Endothelial cell (in vitro differentiated cells): ENCODE measurements around the gene TPM4. TPM values are rescaled to one million over a fixed set of nuclear protein-coding genes. Genes with fewer than 3 reads are reported as not detected.
A peak's percentile ranks its signal among the peaks of the same experiment; 100 is the strongest.
"Not testable (repeated sequence)": the region's sequence is repeated elsewhere in the genome, so short reads cannot be mapped to it uniquely, and the experiment has no call there.

Experiments used
- DNase-seq: peaks from one replicate; pipeline ENCODE4 v3.0.0; 2021; ENCODE audit warnings: low spot score
- H3K27ac Mint-ChIP-seq: one replicate; pipeline ENCODE4 v1.8.0; 2021; ENCODE audit warnings: mixed read lengths, inconsistent platforms; ENCODE audit not compliant: unreplicated experiment
- H3K27me3 Mint-ChIP-seq: one replicate; pipeline ENCODE4 v1.8.0; 2021; ENCODE audit warnings: mild to moderate bottlenecking, moderate library complexity, mixed read lengths, inconsistent platforms; ENCODE audit not compliant: unreplicated experiment
- H3K36me3 Mint-ChIP-seq: one replicate; pipeline ENCODE4 v1.8.0; 2021; ENCODE audit warnings: mild to moderate bottlenecking, low read depth, mixed read lengths, inconsistent platforms; ENCODE audit not compliant: unreplicated experiment
- H3K4me1 Mint-ChIP-seq: one replicate; pipeline ENCODE4 v1.8.0; 2021; ENCODE audit warnings: mild to moderate bottlenecking, mixed read lengths, inconsistent platforms; ENCODE audit not compliant: unreplicated experiment
- H3K4me3 Mint-ChIP-seq: one replicate; pipeline ENCODE4 v1.8.0; 2021; ENCODE audit warnings: mild to moderate bottlenecking, mixed read lengths, inconsistent platforms; ENCODE audit not compliant: unreplicated experiment
- H3K9me3 Mint-ChIP-seq: one replicate; pipeline ENCODE4 v1.8.0; 2021; ENCODE audit warnings: mixed read lengths, inconsistent platforms; ENCODE audit not compliant: unreplicated experiment
- total RNA-seq: library from RNA; stranded (reverse); fragmentation: NEBNext Ultra II Directional; extraction: Animal tissue kit (Norgen Biotek cat#: 25700); gene quantifications from one replicate; pipeline ENCODE4 v1.2.1, GENCODE V29; 2021; ENCODE audit not compliant: unreplicated experiment
- TF ChIP-seq, protein P1 (sequence below): fragments of 200-600 bp; sonication (generic); IDR thresholded peaks from one replicate; pipeline ENCODE4 v1.5.0; 2021; ENCODE audit warnings: antibody characterized with exemption; ENCODE audit not compliant: unreplicated experiment

Gene TPM4
- total RNA-seq, 1 donor from 2014 or later = 644 TPM

DNA sequence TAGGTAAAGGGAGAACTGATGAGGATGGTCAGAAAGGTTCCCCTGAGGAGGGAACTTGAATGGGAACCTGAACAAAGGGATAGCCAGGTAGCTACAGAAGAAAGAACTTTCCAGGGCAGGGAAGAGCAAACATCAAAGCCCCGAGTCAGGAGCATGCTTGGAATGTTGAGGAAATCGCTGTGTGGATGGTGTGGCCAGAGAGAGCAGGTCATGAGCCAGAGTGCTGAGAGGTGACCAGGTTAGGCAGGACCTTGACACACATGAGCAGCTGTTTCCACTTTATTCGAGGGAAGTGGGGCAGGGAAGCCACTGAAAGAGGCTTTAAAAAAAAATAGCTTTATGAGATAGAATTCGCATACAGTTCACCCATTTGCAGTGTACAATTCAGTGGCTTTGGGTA is 39.8 kb downstream of the TPM4 start:
- no peak for DNase-seq
- Mint-ChIP-seq H3K27me3 (peaks cover 7% of the 10 kb centered on the region), H3K4me3 (peak overlapping the region; percentile 17), H3K27ac (no peak overlapping the region), H3K9me3 (no peaks in the 10 kb centered on the region), H3K36me3 (peaks cover 16% of the 10 kb centered on the region), H3K4me1 (peaks cover 20% of the 10 kb centered on the region)
- TF ChIP-seq, protein P1, sequence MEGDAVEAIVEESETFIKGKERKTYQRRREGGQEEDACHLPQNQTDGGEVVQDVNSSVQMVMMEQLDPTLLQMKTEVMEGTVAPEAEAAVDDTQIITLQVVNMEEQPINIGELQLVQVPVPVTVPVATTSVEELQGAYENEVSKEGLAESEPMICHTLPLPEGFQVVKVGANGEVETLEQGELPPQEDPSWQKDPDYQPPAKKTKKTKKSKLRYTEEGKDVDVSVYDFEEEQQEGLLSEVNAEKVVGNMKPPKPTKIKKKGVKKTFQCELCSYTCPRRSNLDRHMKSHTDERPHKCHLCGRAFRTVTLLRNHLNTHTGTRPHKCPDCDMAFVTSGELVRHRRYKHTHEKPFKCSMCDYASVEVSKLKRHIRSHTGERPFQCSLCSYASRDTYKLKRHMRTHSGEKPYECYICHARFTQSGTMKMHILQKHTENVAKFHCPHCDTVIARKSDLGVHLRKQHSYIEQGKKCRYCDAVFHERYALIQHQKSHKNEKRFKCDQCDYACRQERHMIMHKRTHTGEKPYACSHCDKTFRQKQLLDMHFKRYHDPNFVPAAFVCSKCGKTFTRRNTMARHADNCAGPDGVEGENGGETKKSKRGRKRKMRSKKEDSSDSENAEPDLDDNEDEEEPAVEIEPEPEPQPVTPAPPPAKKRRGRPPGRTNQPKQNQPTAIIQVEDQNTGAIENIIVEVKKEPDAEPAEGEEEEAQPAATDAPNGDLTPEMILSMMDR = no peak

DNA sequence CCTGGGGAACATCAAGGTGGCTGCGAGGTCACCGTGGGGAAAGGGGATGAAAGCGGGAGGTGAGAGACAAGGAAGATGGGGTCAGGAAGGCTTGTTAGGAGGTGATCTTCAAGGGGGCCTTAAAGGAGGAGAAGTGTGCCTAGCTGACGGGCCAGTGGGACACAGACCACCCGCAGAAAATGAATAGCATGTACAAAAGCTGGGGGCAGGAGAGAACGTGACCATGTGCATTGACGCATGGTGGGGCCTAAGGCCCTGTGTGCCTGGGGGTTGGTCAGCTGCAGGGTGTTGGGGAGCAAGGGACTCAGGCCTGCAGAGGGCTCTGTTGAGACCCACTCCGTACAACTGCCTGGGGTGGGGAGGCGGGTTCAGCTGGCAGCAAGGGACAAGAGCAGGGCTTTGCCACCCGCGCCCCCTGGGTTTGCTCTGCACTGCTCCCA is 41.3 kb downstream of the TPM4 start:
- no peak for DNase-seq
- peaks cover 5% of the 10 kb centered on the region for H3K27me3 Mint-ChIP-seq
- TF ChIP-seq, protein P1 = no peak
- no peak overlapping the region for H3K27ac Mint-ChIP-seq
- H3K9me3 Mint-ChIP-seq = no peaks in the 10 kb centered on the region
- peaks cover 15% of the 10 kb centered on the region for H3K4me1 Mint-ChIP-seq
- peaks cover 26% of the 10 kb centered on the region for H3K36me3 Mint-ChIP-seq
- peak overlapping the region; percentile 65 for H3K4me3 Mint-ChIP-seq

DNA sequence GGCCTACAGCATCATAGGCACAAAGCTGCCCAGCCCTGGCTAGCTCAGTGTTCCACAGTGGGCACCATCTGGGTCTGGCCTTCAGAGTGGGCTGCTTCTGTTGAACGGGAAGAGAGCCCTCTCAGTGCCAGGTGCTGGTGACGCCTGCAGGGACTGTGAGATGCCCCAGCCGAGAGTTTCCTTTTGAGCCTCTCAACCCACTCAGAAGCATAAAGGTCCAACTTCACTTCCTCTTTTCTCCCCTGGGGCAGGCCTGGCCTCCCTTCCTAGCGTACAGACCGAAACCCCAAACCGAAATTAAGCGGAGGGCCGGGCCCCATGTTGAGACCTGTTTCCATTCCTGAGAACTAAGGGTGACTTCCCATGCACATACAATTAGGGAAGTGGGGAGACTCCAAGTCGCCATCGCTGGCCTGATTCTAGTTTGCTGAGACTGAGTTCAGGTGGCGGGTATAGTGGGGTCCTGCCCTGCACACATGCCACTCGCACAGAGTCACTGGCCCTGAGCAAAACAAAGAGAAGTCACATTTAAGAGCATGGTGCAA is 42.3 kb downstream of the TPM4 start:
- Mint-ChIP-seq H3K9me3 (no peaks in the 10 kb centered on the region), H3K4me3 (no peak overlapping the region), H3K36me3 (peaks cover 25% of the 10 kb centered on the region), H3K4me1 (peaks cover 9% of the 10 kb centered on the region), H3K27ac (no peak overlapping the region), H3K27me3 (peaks cover 3% of the 10 kb centered on the region)
- no peak for DNase-seq
- TF ChIP-seq, protein P1 = no peak

DNA sequence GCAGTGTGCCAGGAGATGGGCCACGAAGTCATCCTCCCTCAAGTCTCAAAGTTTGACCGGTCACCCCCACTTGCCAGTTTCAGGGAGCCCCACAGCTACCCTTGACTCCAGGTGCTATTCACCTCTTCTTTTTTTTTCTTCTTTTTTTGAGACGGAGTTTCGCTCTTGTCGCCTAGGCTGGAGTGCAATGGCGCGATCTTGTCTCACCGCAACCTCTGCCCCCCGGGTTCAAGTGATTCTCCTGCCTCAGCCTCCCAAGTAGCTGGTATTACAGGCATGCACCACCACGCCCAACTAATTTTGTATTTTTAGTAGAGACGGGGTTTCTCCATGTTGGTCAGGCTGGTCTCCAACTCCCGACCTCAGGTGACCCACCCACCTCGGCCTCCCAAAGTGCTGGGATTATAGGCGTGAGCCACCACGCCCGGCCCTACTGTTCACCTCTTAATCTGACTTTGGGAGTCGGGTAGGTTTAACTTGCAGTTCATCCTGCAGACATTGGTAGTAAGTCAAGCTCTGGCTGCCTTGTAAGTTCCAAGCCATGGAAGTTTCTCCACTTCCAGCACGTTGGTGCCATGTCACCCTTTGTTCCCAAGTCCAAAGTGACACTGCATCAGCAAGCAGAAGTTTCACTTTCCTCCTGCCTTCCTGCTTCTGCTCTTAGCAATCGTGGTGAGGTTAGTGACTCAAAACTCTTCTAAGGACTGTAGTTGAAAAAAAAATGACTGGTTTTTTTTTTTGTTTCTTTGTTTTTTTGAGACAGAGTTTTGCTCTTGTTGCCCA is 43.0 kb downstream of the TPM4 start:
- not testable (repeated sequence) for DNase-seq, H3K27ac Mint-ChIP-seq, H3K27me3 Mint-ChIP-seq, H3K9me3 Mint-ChIP-seq, H3K4me1 Mint-ChIP-seq, H3K4me3 Mint-ChIP-seq
- peaks cover 25% of the 10 kb centered on the region for H3K36me3 Mint-ChIP-seq

DNA sequence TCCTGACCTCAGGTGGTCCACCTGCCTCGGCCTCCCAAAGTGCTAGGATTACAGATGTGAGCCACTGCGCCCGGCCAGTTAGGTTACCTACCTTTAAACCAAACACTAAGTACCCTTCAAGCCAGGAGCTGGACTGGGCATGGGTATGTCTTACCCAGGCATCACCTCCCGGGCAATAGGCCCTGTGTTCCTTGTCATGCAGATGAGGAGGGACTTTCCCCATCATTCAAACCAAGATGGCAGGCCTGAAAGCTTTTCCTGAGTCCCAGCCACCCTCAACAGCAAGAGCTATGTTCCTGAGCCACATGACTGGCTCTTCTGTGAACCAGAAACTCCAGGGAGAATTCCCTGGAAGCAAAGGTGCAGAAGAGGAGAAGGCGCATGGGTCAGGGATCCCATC is 44.8 kb downstream of the TPM4 start:
- Mint-ChIP-seq H3K4me3 (no peak overlapping the region), H3K27ac (no peak overlapping the region), H3K9me3 (no peaks in the 10 kb centered on the region), H3K4me1 (no peaks in the 10 kb centered on the region), H3K36me3 (peaks cover 30% of the 10 kb centered on the region), H3K27me3 (peaks cover 3% of the 10 kb centered on the region)
- TF ChIP-seq, protein P1 = no peak
- DNase-seq = no peak
